GM12878 (cell line): ENCODE data around the gene TMEM150A. TPM values are rescaled to one million over a fixed set of nuclear protein-coding genes. Genes with fewer than 3 reads are reported as not detected.
"Not testable (repeated sequence)": the region's sequence is repeated elsewhere in the genome, so short reads cannot be mapped to it uniquely, and the experiment has no call there.

ENCODE experiments used
- ATAC-seq: fragments of 200-7000 bp; cut with Tn5 transposase; 3 replicates; pipeline ENCODE4 v1.9.1; 2020; ENCODE audit warnings: mild to moderate bottlenecking, moderate library complexity
- BruUV-seq: library from RNA; stranded (reverse); fragments of 400-500 nt; replicated peaks from 2 replicates; lab custom pipeline; 2021; lab: Mats Ljungman, UMichigan
- CTCF ChIA-PET: fragments of 300-600 bp; sonication (Branson Sonifier 250); formaldehyde crosslinking; extraction: SDS; loops from one replicate; lab custom pipeline; 2021; ENCODE audit warnings: inconsistent platforms; lab: Yijun Ruan, JAX
- POLR2A ChIA-PET: fragments of 350-600 bp; formaldehyde crosslinking; extraction: SDS; loops from one replicate; lab custom pipeline; 2021; ENCODE audit warnings: inconsistent platforms; lab: Charles Lee
- RAD21 ChIA-PET: fragments of 300-600 bp; sonication (Branson Sonifier 250); formaldehyde crosslinking; loops from one replicate; lab custom pipeline; 2023; ENCODE audit warnings: antibody characterized with exemption; ENCODE audit not compliant: unreplicated experiment; lab: Charles Lee
- SMC1A ChIA-PET: fragments of 300-600 bp; sonication (Branson Sonifier 250); formaldehyde crosslinking; loops from one replicate; lab custom pipeline; 2023; ENCODE audit not compliant: unreplicated experiment, uncharacterized antibody; lab: Charles Lee
- DNase-seq: peaks from one replicate; pipeline ENCODE4 v3.0.0-alpha.2; 2011; ENCODE audit warnings: low read depth, low spot score
- FAIRE-seq: peaks from 3 replicates; lab custom pipeline; 2011; peaks lifted over from hg19 to GRCh38; lab: Jason Lieb, UNC
- H2AFZ ChIP-seq: 2 replicates; pipeline ENCODE4 v1.6.0; 2011; ENCODE audit warnings: low read depth, low read length, control low read depth; ENCODE audit not compliant: control insufficient read depth
- H3K27ac ChIP-seq: 2 replicates; pipeline ENCODE4 v1.5.1; 2011; ENCODE audit warnings: control low read depth; ENCODE audit not compliant: control insufficient read depth, insufficient read depth
- H3K27me3 ChIP-seq, 2 experiments: replicated peaks in 1 of 2; 2 replicates each; pipeline versions ENCODE4 v1.6.0 to v1.6.1; 2011; ENCODE audit warnings: low read length in 1 of 2; ENCODE audit not compliant: control insufficient read depth in 2 of 2, insufficient read depth in 2 of 2
- H3K36me3 ChIP-seq, 2 experiments: 2 replicates each; pipeline ENCODE4 v1.5.1; 2011; ENCODE audit warnings: low read length in 1 of 2; ENCODE audit not compliant: control insufficient read depth in 2 of 2, insufficient read depth in 2 of 2
- H3K4me1 ChIP-seq: 2 replicates; pipeline ENCODE4 v1.6.1; 2011; ENCODE audit warnings: mild to moderate bottlenecking, low read length, moderate library complexity, mixed read lengths; ENCODE audit not compliant: control insufficient read depth, insufficient read depth
- H3K4me2 ChIP-seq: 2 replicates; pipeline ENCODE4 v1.6.0; 2011; ENCODE audit warnings: control low read depth; ENCODE audit not compliant: control insufficient read depth, insufficient read depth
- H3K4me3 ChIP-seq: fragments of 200-600 bp; sonication (generic); 2 replicates; pipeline ENCODE4 v1.5.1; 2016
- H3K79me2 ChIP-seq: 2 replicates; pipeline ENCODE4 v1.6.0; 2011; ENCODE audit warnings: low read length; ENCODE audit not compliant: control insufficient read depth, insufficient read depth
- H3K9ac ChIP-seq: 2 replicates; pipeline ENCODE4 v1.8.0; 2011; ENCODE audit warnings: low read length, control low read depth, mixed read lengths; ENCODE audit not compliant: control insufficient read depth, insufficient read depth
- H3K9me3 ChIP-seq: replicated peaks from 3 replicates; pipeline ENCODE4 v1.5.1; 2011; ENCODE audit warnings: mild to moderate bottlenecking, low read length; ENCODE audit not compliant: control insufficient read depth, insufficient read depth
- H4K20me1 ChIP-seq: 2 replicates; pipeline ENCODE4 v1.6.0; 2011; ENCODE audit not compliant: control insufficient read depth, insufficient read depth
- FOXK2 ChIP-seq: fragments of 450-650 bp; IDR thresholded peaks from 2 replicates; pipeline ENCODE4 v1.6.1; 2017; ENCODE audit warnings: mild to moderate bottlenecking, moderate library complexity
- HDAC6 ChIP-seq: fragments of 200-600 bp; sonication (generic); IDR thresholded peaks from one replicate; pipeline ENCODE4 v1.8.0; 2017; ENCODE audit warnings: antibody characterized with exemption; ENCODE audit not compliant: unreplicated experiment
- SPI1 ChIP-seq: IDR thresholded peaks from 2 replicates; pipeline ENCODE4 v1.6.1; 2011; ENCODE audit warnings: low read depth, mild to moderate bottlenecking, low read length, moderate library complexity, borderline replicate concordance; ENCODE audit not compliant: insufficient read depth
- SREBF1 ChIP-seq: IDR thresholded peaks from 2 replicates; pipeline ENCODE4 v1.6.1; 2012; ENCODE audit warnings: mild to moderate bottlenecking, low read length
- TBL1XR1 ChIP-seq: IDR thresholded peaks from 2 replicates; pipeline ENCODE4 v1.6.1; 2012; ENCODE audit warnings: low read depth, low read length, improper control_type of control experiment
- ZNF207 ChIP-seq: fragments of 450-650 bp; IDR thresholded peaks from 2 replicates; pipeline ENCODE4 v1.6.1; 2014; ENCODE audit warnings: antibody characterized with exemption, mild to moderate bottlenecking, borderline replicate concordance
- WGBS: methylation state at CpG from one replicate; pipeline ENCODE4 v1.1.6; 2016; ENCODE audit warnings: low lambda C conversion rate; ENCODE audit not compliant: insufficient replicate concordance, insufficient coverage; ENCODE audit errors: missing lambda C conversion rate; 5-methylcytosine and 5-hydroxymethylcytosine counted together
- in situ Hi-C: fragments of 300-500 bp; cut with MboI; formaldehyde crosslinking; loops from 9 replicates; pipeline ENCODE4 v1.14.3; 2018; ENCODE audit warnings: mixed read lengths
- intact Hi-C: fragments of 100-400 bp; cut with micrococcal nuclease; formaldehyde crosslinking; loops from one replicate; pipeline ENCODE4 v1.14.2; 2022; ENCODE audit not compliant: unreplicated experiment
- polyA plus RNA-seq, 11 experiments: library from polyadenylated mRNA; depleted of rRNA in 4 of 11; unstranded in 6 of 11; stranded (reverse) in 5 of 11; fragments of >200 nt; fragmentation: Nextera tagmentation in 4 of 11; fragmentation: Illumina TruSeq in 1 of 11; extraction: Ambion mirVana in 4 of 11; extraction: Trizol in 1 of 11; gene quantifications; 1 replicate in 1 of 11; 2 replicates in 10 of 11; pipeline versions ENCODE4 v1.2.1 to v1.2.3, GENCODE V29; 2011 to 2016; ENCODE audit warnings: inconsistent platforms in 2 of 11, missing spikeins in 2 of 11, low read depth in 1 of 11
- total RNA-seq, 4 experiments: library from RNA; depleted of rRNA in 3 of 4; stranded (reverse); fragments of >200 nt in 3 of 4; fragmentation: Illumina TruSeq in 1 of 4; extraction: Trizol in 1 of 4; gene quantifications; 2 replicates each; pipeline versions ENCODE4 v1.2.1 to v1.2.3, GENCODE V29; 2013 to 2021
- TF ChIP-seq, protein P1 (sequence below): fragments of 450-650 bp; formaldehyde crosslinking; IDR thresholded peaks from 2 replicates; pipeline ENCODE4 v1.4.0; 2020; ENCODE audit warnings: mild to moderate bottlenecking, moderate library complexity

Gene TMEM150A
- total and polyA plus RNA-seq, 10 of the 15 experiments (the other 5 are each of a cell fraction or from before 2014, with no cell fraction given): 0.45 to 4.4 (median 2.6) TPM

DNA sequence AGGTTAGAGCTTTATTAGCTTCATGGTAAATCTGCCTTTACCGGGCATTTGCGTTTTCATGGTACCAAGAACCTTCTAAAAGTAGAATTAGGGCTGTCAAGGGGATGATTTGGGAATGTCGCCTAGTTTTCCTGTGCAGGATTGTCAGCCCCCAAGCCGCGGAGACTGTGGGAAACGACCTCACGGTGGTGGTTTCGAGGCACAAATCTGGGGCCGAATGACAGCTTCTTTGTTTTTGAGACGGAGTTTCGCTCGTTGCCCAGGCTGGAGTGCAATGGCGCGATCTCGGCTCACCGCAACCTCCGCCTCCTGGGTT lies 12.9 kb upstream of the TMEM150A start:
- WGBS: 88% methylated on average over 17 of the region's 17 CpGs
- peak overlapping the region; percentile 74; the same call in 1 of the 2 replicates for H3K4me3 ChIP-seq
- ChIA-PET CTCF (interaction anchor here (0.7 to 1.0 kb wide), 4 partner anchors 39 to 464 kb away, joined by 3 read pairs; no protein-coding TSS in a partner anchor), RAD21 (no interaction called here)
- no TSS peak for BruUV-seq
- TF ChIP-seq SREBF1 (no peak), ZNF207 (no peak), SPI1 (no peak), FOXK2 (no peak), TBL1XR1 (no peak), HDAC6 (no peak)
- TF ChIP-seq, protein P1, sequence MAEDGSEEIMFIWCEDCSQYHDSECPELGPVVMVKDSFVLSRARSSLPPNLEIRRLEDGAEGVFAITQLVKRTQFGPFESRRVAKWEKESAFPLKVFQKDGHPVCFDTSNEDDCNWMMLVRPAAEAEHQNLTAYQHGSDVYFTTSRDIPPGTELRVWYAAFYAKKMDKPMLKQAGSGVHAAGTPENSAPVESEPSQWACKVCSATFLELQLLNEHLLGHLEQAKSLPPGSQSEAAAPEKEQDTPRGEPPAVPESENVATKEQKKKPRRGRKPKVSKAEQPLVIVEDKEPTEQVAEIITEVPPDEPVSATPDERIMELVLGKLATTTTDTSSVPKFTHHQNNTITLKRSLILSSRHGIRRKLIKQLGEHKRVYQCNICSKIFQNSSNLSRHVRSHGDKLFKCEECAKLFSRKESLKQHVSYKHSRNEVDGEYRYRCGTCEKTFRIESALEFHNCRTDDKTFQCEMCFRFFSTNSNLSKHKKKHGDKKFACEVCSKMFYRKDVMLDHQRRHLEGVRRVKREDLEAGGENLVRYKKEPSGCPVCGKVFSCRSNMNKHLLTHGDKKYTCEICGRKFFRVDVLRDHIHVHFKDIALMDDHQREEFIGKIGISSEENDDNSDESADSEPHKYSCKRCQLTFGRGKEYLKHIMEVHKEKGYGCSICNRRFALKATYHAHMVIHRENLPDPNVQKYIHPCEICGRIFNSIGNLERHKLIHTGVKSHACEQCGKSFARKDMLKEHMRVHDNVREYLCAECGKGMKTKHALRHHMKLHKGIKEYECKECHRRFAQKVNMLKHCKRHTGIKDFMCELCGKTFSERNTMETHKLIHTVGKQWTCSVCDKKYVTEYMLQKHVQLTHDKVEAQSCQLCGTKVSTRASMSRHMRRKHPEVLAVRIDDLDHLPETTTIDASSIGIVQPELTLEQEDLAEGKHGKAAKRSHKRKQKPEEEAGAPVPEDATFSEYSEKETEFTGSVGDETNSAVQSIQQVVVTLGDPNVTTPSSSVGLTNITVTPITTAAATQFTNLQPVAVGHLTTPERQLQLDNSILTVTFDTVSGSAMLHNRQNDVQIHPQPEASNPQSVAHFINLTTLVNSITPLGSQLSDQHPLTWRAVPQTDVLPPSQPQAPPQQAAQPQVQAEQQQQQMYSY (CRISPR knock-in tag): no peak
- TF ChIP-seq, all 136 proteins: peak for 0
- Histone ChIP-seq H3K79me2 (peaks cover 41% of the 10 kb centered on the region), H3K4me1 (peaks cover 4% of the 10 kb centered on the region; the same call in 1 of the 2 replicates), H3K4me2 (peak overlapping the region; percentile 38), H3K9me3 (no peaks in the 10 kb centered on the region), H3K27ac (no peak overlapping the region), H4K20me1 (no peaks in the 10 kb centered on the region), H2AFZ (no peak overlapping the region), H3K9ac (no peak overlapping the region), H3K36me3 (peaks cover 0 to 6% of the 10 kb centered on the region in 2 experiments; a peak in 2 of 4 replicates), H3K27me3 (no peaks in the 10 kb centered on the region)
- FAIRE-seq: no peak
- ChIA-PET SMC1A (no interaction called here), POLR2A (interaction anchor here (0.6 to 1.1 kb wide), 5 partner anchors 21 to 555 kb away, joined by 4 to 5 read pairs (median 4); no protein-coding TSS in a partner anchor)
- DNase-seq: no peak
- intact Hi-C loops (loop anchor here (5.0 kb wide), 1 partner anchor 78 kb away; the partner anchor contains the start of gene MAT2A), in situ Hi-C loops (no loop called here)
- no peak for ATAC-seq

DNA sequence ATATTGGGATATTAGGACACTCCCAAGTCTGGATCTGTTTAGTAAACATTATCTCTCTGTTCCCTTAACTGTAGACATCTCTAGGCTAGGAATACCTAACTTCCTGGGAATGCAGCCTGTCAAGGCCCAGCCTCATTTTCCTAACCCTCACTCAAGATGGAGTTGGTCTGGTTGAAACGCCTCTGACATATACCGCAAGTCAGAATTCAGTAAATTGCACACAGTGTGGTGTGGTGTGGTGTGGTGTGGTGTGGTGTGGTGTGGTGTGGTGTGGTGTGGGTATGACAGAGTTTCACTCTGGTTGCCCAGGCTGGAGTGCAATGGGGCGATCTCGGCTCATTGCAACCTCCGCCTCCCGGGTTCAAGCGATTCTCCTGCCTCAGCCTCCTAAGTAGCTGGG lies 12.3 kb upstream of the TMEM150A start:
- peaks cover 41% of the 10 kb centered on the region for H3K79me2 ChIP-seq
- not testable (repeated sequence) for BruUV-seq

More for the DNA sequence above, 12.3 kb upstream of the TMEM150A start:
- H3K4me3 ChIP-seq, RAD21 ChIA-PET, FAIRE-seq, H3K27me3 ChIP-seq, H3K4me1 ChIP-seq, in situ Hi-C loops, H3K27ac ChIP-seq, H3K4me2 ChIP-seq, H2AFZ ChIP-seq, SMC1A ChIA-PET, H4K20me1 ChIP-seq, POLR2A ChIA-PET, H3K36me3 ChIP-seq, H3K9me3 ChIP-seq, ATAC-seq, DNase-seq, H3K9ac ChIP-seq: not testable (repeated sequence)
- intact Hi-C loops: loop anchor here (5.0 kb wide), 1 partner anchor 77 kb away; the partner anchor contains the start of gene MAT2A
- 89% methylated on average over 7 of the region's 7 CpGs for WGBS
- CTCF ChIA-PET: interaction anchor here (0.7 kb wide), 1 partner anchor 39 kb away, joined by 3 read pairs; no protein-coding TSS in a partner anchor
